Measurements from ENCODE around the gene MRGPRX2.

DNA sequence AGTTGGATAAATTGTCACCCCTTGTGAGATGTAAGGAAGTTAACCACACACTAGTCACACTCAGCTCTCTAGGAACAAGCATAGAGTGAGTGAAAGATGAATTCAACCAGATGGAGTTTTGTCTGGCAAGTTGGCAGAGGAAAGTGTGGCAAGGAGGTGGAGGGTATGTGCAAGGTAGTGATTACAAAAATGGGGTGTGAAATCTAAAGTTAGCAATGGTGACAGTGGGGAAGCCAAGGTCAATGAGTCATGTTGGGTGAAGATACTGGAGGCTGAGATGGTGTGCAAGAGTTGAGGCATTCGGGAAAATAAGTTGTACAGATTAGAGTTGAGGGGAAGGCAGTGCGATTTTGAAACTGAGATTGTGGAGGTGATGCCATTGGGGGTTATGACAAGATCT, 33.7 kb downstream of the MRGPRX2 start:
- no peak for TF ChIP-seq ZFX (CRISPR knock-in tag; IDR thresholded peaks at IDR 0.05)
- no peak for TF ChIP-seq E2F5 (CRISPR knock-in tag; IDR thresholded peaks at IDR 0.05)
- no peak for TF ChIP-seq TRIM24 (IDR thresholded peaks at IDR 0.05)
- TF ChIP-seq CCNT2 (IDR thresholded peaks at IDR 0.05; ENCODE audit: borderline replicate concordance, extremely low read depth, insufficient read length, low read depth, low read length), result no peak
- TF ChIP-seq ZKSCAN1 (IDR thresholded peaks at IDR 0.05; ENCODE audit: low read depth, low read length), result no peak
- TF ChIP-seq E4F1 (CRISPR knock-in tag; IDR thresholded peaks at IDR 0.05; ENCODE audit: borderline replicate concordance), result no peak
- TF ChIP-seq PURB (CRISPR knock-in tag; IDR thresholded peaks at IDR 0.05; ENCODE audit: low read depth), result no peak
- no peak for TF ChIP-seq MAFK (IDR thresholded peaks at IDR 0.05; ENCODE audit: low read length)
- TF ChIP-seq RAD51 (IDR thresholded peaks at IDR 0.05; ENCODE audit: borderline replicate concordance, low read depth), result no peak
- no peak for TF ChIP-seq TEAD4 (IDR thresholded peaks at IDR 0.05; ENCODE audit: low read length)
- TF ChIP-seq TEAD4 (CRISPR knock-in tag; IDR thresholded peaks at IDR 0.05; ENCODE audit: borderline replicate concordance), result no peak
- TF ChIP-seq HDGF (IDR thresholded peaks at IDR 0.05), result no peak
- no peak for TF ChIP-seq NFRKB (IDR thresholded peaks at IDR 0.05; ENCODE audit: low read depth)
